Adrenal gland (tissue), 5 donors: ENCODE results near the gene RAP2C.

Experiments used
- POLR2A ChIP-seq, 2 donors: fragments of 450-650 bp; IDR thresholded peaks; one replicate each; pipeline ENCODE4 v1.6.1; 2017; ENCODE audit warnings: antibody characterized with exemption in 2 of 2, mild to moderate bottlenecking in 2 of 2, moderate library complexity in 1 of 2
- TF ChIP-seq, protein P1 (sequence below), 6 experiments: fragments of 450-650 bp in 4 of 6; fragments of 200-600 bp in 2 of 6; sonication (generic) in 1 of 6; IDR thresholded peaks; 1 replicate in 5 of 6; 2 replicates in 1 of 6; pipeline versions ENCODE4 v1.5.1 to v1.8.0; 2016 to 2021; ENCODE audit warnings: antibody characterized with exemption in 6 of 6, mild to moderate bottlenecking in 2 of 6, moderate library complexity in 1 of 6
- donor health status: DM: no; HTN: no; CAD: no.

DNA sequence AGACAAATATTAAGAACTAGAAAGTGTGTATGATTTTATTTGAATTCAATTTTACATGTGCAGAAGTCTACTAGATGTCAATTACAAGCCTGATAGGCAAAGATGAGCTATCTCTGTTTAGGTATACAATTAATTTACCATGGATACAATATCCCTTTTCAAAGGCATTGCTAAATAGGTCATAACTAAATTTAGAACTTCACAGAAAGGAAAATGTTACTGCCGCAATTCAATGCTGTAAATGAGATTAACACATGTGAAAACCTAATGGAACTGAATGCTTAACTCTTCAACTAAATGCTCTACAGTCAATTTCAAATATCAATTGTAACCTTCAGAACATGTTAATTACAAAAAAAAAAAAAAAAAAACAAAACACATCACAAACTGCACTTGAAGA is 14.6 kb downstream of the RAP2C start:
- TF ChIP-seq POLR2A (IDR thresholded peaks at IDR 0.05), result no peak
- TF ChIP-seq, protein P1, sequence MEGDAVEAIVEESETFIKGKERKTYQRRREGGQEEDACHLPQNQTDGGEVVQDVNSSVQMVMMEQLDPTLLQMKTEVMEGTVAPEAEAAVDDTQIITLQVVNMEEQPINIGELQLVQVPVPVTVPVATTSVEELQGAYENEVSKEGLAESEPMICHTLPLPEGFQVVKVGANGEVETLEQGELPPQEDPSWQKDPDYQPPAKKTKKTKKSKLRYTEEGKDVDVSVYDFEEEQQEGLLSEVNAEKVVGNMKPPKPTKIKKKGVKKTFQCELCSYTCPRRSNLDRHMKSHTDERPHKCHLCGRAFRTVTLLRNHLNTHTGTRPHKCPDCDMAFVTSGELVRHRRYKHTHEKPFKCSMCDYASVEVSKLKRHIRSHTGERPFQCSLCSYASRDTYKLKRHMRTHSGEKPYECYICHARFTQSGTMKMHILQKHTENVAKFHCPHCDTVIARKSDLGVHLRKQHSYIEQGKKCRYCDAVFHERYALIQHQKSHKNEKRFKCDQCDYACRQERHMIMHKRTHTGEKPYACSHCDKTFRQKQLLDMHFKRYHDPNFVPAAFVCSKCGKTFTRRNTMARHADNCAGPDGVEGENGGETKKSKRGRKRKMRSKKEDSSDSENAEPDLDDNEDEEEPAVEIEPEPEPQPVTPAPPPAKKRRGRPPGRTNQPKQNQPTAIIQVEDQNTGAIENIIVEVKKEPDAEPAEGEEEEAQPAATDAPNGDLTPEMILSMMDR (IDR thresholded peaks at IDR 0.05), result no peak
